Pancreas (tissue), 10 donors: Measurements from ENCODE around the gene SLC10A3. TPM values are rescaled to one million over a fixed set of nuclear protein-coding genes. Genes with fewer than 3 reads are reported as not detected.

ENCODE experiments used
- ATAC-seq, 4 donors: fragments of 200-7000 bp; cut with Tn5 transposase; one replicate each; pipeline versions ENCODE4 v1.8.0 to v1.9.1; 2020; ENCODE audit warnings: mild to moderate bottlenecking in 4 of 4, moderate library complexity in 4 of 4
- DNase-seq, 6 donors: peaks; one replicate each; pipeline ENCODE4 v3.0.0-alpha.2; 2020
- FAIRE-seq: peaks from 2 replicates; lab custom pipeline; 2012; peaks lifted over from hg19 to GRCh38; lab: Jason Lieb, UNC
- H3K27ac ChIP-seq, 4 donors: fragments of 200-600 bp; sonication (generic); 1 replicate in 3 of 4; 2 replicates in 1 of 4; pipeline versions ENCODE4 v1.5.0 to v1.8.0; 2020
- H3K27me3 ChIP-seq, 4 donors: fragments of 200-600 bp; one replicate each; pipeline ENCODE4 v1.8.0; 2021
- H3K36me3 ChIP-seq, 3 donors: fragments of 200-600 bp; sonication (generic) in 1 of 3; one replicate each; pipeline versions ENCODE4 v1.5.0 to v1.8.0; 2020 to 2021
- H3K4me1 ChIP-seq, 3 donors: fragments of 200-600 bp; one replicate each; pipeline ENCODE4 v1.8.0; 2021
- H3K4me3 ChIP-seq, 4 donors: fragments of 200-600 bp; sonication (generic) in 2 of 4; one replicate each; pipeline versions ENCODE4 v1.5.0 to v1.8.0; 2020 to 2021
- H3K9me3 ChIP-seq, 4 donors: fragments of 200-600 bp; one replicate each; pipeline ENCODE4 v1.8.0; 2021
- WGBS, 2 donors: extraction: QIAGEN DNeasy Blood & Tissue Kit; methylation state at CpG; one replicate each; pipeline ENCODE4 v1.1.7; 2013; 5-methylcytosine and 5-hydroxymethylcytosine counted together
- intact Hi-C, 3 donors: fragments of 100-400 bp; cut with DNase I; formaldehyde crosslinking; loops; one replicate each; pipeline versions ENCODE4 v1.11.1 to v1.14.2; 2022
- polyA plus RNA-seq, 2 donors: library from polyadenylated mRNA; stranded (reverse); fragments of 200-250 nt; gene quantifications; one replicate each; pipeline ENCODE4 v1.2.3, GENCODE V29; 2013
- total RNA-seq, 6 donors: library from RNA; stranded (reverse); fragmentation: NEBNext Ultra II Directional in 4 of 6; extraction: Animal tissue kit (Norgen Biotek cat#: 25700) in 4 of 6; gene quantifications; one replicate each; pipeline versions ENCODE4 v1.2.1 to v1.2.4, GENCODE V29; 2021 to 2023
- TF ChIP-seq, protein P1 (sequence below), 4 donors: fragments of 200-600 bp; sonication (generic) in 3 of 4; IDR thresholded peaks; one replicate each; pipeline versions ENCODE4 v1.5.0 to v1.8.0; 2021; ENCODE audit warnings: antibody characterized with exemption in 4 of 4
- donor health status: healthy with polysubstance abuse.
- donor health status: DM: no; HTN: no; CAD: no; lungs with moderate emphysema.
- donor health status: DM: no; HTN: no; CAD: no.
- donor health status: control.
- donor health status: control.
- donor health status: Bipolar disorder and iron deficiency.
- donor health status: DM: yes; HTN: yes; CAD: no.
- donor health status: DM: no; HTN: no; CAD: no.
- donor health status: DM: no; HTN: no; CAD: no.
- donor health status: DM: yes; HTN: yes; CAD: no.

SLC10A3 gene
- total and polyA plus RNA-seq, 8 donors: 9.6 to 19.1 (median 11.6) TPM

DNA sequence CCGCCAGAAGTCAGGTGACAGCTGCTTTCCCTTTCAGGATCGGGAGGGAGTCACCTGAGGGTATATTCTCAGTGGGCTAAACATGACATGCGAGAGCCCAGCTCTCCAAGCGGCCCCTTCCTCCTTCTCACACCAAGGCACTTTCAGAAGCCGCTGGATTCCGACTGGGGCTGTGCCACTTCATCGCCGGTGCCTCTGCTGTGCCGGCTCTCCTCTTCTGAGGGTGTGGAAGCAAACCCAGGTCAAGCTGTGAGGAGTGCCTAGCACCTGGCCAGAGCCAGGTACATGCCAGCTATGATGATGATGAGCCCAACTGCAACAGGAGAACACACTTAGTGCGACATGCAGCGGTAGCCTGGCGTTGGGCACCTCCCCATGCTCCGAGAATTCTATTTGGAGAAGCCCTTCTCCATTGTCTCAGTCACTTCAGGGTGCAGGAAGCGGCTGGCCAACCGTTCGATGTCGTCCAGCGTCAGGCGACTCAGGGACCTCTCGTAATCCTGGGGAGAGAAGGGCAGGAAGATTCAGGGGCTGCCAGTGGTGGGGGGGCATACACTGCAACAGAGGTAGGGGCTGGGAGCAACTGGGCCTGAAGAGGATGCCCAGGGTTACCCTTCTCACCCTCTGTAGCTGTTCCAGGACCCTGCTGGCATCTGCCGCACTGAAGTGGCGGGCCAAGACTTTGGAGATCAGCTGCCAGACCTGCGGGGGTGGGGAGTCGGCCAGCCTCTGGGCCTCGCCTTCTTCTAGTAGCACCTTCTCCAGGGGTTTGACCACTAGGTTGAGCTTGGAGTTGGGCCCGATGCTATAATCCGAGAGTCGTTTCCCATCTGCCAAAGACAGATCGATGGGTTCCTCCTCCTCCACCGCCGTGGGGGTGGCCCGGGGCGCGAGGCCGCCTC, 5.0 kb downstream of the SLC10A3 start:
- peaks cover 0 to 5% (median 0%) of the 10 kb centered on the region in 3 donors for H3K4me1 ChIP-seq
- ATAC-seq (no peak), FAIRE-seq (no peak), DNase-seq (peak in 2 of 6 donors; percentile 54 to 73)
- H3K4me3 ChIP-seq: peak overlapping the region; percentile 35 to 61 (median 46)
- TF ChIP-seq, protein P1, sequence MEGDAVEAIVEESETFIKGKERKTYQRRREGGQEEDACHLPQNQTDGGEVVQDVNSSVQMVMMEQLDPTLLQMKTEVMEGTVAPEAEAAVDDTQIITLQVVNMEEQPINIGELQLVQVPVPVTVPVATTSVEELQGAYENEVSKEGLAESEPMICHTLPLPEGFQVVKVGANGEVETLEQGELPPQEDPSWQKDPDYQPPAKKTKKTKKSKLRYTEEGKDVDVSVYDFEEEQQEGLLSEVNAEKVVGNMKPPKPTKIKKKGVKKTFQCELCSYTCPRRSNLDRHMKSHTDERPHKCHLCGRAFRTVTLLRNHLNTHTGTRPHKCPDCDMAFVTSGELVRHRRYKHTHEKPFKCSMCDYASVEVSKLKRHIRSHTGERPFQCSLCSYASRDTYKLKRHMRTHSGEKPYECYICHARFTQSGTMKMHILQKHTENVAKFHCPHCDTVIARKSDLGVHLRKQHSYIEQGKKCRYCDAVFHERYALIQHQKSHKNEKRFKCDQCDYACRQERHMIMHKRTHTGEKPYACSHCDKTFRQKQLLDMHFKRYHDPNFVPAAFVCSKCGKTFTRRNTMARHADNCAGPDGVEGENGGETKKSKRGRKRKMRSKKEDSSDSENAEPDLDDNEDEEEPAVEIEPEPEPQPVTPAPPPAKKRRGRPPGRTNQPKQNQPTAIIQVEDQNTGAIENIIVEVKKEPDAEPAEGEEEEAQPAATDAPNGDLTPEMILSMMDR (IDR thresholded peaks at IDR 0.05): no peak
- peak overlapping the region in 3 of 4 donors; percentile 61 to 75 (median 73) for H3K27ac ChIP-seq
- no peaks in the 10 kb centered on the region for H3K36me3 ChIP-seq
- 41 to 60% methylated on average over 35 of the region's 35 CpGs for WGBS, 2 donors
- no peaks in the 10 kb centered on the region for H3K9me3 ChIP-seq
- H3K27me3 ChIP-seq: no peaks in the 10 kb centered on the region
- intact Hi-C loops: no loop called here

DNA sequence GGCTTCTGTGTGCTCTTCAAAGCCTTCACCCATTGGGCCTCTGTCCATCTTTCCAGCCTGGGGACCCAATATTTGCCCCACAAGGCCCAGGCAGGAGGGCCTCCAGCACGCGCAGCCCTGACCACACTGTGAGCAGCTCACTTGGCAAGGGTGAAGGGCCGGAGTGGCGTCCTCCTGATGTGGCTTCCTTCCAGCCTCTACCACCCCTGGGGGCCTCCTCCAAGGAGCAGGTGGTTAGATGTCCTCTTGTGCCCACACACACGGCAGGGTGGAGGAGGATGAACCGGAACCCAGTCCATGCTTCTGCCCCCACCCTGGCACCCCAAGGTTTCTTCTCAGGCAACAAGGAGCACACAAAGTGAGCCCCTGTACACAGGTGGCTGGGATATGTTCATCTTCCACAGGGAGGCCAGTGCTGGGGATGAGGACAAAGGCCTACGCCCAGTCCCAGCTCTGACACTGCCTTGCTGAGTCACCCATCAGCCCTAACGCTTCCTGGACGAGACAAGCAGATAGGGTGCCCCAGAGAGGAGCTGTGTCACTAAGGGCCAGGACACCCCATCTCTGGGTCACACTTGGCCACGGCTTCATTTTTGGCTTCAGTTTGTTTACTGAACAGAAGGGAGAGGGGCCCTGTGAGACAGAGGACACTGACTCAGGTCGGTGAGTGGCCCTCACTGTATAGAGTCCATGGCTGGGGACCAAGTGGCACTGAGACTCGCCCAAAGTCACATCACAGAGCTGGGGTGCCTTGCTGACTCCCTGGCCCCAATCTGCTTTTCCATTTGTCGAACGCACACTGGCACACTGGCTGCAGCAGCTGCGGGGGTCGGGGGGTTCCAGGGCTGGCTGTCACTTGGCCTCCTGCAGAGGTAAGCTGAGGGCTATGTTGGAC, 5.9 kb downstream of the SLC10A3 start:
- no peak overlapping the region for H3K27ac ChIP-seq
- H3K27me3 ChIP-seq: no peaks in the 10 kb centered on the region
- H3K9me3 ChIP-seq: no peaks in the 10 kb centered on the region
- H3K4me1 ChIP-seq: peaks cover 0 to 5% (median 0%) of the 10 kb centered on the region in 3 donors
- no peaks in the 10 kb centered on the region for H3K36me3 ChIP-seq
- H3K4me3 ChIP-seq: no peak overlapping the region
- TF ChIP-seq, protein P1 (IDR thresholded peaks at IDR 0.05): no peak
- ATAC-seq (no peak), FAIRE-seq (no peak), DNase-seq (peak in 1 of 6 donors; percentile 64)
- WGBS, 2 donors: 79 to 80% methylated on average over 16 of the region's 16 CpGs
- intact Hi-C loops: no loop called here

DNA sequence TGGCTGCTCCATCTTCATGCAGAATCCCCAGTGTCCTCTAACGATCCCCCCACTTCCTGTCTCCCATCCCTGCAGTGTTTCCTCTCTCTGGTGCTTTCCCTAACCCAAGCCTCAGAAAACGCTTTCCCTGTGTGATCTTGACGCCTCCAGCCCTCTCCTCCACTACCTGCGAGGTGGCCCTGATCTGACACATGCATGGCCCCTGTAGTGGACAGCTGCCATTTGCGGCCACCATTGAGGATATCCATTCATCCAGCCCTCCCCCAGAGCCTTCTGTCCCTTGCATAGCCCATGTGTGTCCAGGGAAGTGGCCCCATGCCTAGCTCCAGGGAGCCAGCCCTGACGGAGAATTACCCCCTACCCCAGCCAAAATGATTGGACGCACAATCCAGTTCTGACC, 7.1 kb downstream of the SLC10A3 start:
- no peak overlapping the region for H3K4me3 ChIP-seq
- no peak for ATAC-seq

DNA sequence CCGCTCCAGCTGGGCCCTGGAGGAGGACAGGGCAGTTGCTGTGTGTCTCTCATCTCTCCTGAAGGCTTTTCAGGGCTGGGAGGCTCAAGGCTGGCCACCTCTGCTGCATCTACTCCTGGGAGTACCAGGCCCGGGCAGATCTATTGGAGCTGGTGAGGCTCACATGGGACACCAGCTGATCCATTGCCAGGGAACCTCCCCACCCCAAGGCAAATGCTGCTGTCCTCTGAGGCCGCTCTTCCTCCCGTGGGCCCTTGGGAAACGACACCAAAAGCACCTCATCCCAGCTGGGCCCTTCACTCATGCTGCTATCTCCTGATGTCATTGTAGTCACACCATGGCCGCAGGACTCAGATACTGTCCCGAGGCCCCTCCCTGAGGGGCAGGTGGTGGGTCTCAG, 7.6 kb downstream of the SLC10A3 start:
- Histone ChIP-seq H3K4me3 (no peak overlapping the region), H3K36me3 (no peaks in the 10 kb centered on the region), H3K27ac (no peak overlapping the region), H3K4me1 (no peaks in the 10 kb centered on the region), H3K27me3 (no peaks in the 10 kb centered on the region), H3K9me3 (no peaks in the 10 kb centered on the region)
- TF ChIP-seq, protein P1 (IDR thresholded peaks at IDR 0.05): no peak
- intact Hi-C loops: no loop called here
- DNase-seq: no peak
- WGBS, 2 donors: 65 to 74% methylated on average over 7 of the region's 7 CpGs
- ATAC-seq: no peak
- no peak for FAIRE-seq

More for the DNA sequence above, 7.1 kb downstream of the SLC10A3 start:
- H3K9me3 ChIP-seq: no peaks in the 10 kb centered on the region
- H3K27me3 ChIP-seq: no peaks in the 10 kb centered on the region
- no peaks in the 10 kb centered on the region for H3K36me3 ChIP-seq
- FAIRE-seq (no peak), DNase-seq (no peak)
- WGBS, 2 donors: 75 to 76% methylated on average over 7 of the region's 7 CpGs
- H3K4me1 ChIP-seq: peaks cover 0 to 3% (median 0%) of the 10 kb centered on the region in 3 donors
- intact Hi-C loops: no loop called here
- H3K27ac ChIP-seq: no peak overlapping the region
- TF ChIP-seq, protein P1 (IDR thresholded peaks at IDR 0.05): no peak
